Coronary artery (tissue), 2 donors: ENCODE results near the gene NUP214.
"Not testable (repeated sequence)": the region's sequence is repeated elsewhere in the genome, so short reads cannot be mapped to it uniquely, and the experiment has no call there.

Source experiments
- DNase-seq: peaks from one replicate; pipeline ENCODE4 v3.0.0-alpha.2; 2017; ENCODE audit warnings: low spot score
- H3K27ac ChIP-seq, 2 donors: fragments of 200-600 bp; sonication (generic); one replicate each; pipeline ENCODE4 v1.5.1; 2016 to 2019
- H3K4me3 ChIP-seq: fragments of 200-600 bp; sonication (generic); 2 replicates; pipeline ENCODE4 v1.5.1; 2016; ENCODE audit warnings: mild to moderate bottlenecking, moderate library complexity
- CTCF ChIP-seq: fragments of 200-600 bp; sonication (generic); IDR thresholded peaks from one replicate; pipeline ENCODE4 v1.5.1; 2019; ENCODE audit warnings: antibody characterized with exemption

NUP214 gene

GRCh38 chr9:131206495-131206894 is 81.1 kb downstream of the NUP214 start:
- Histone ChIP-seq H3K4me3 (no peak overlapping the region), H3K27ac (no peak overlapping the region)
- TF ChIP-seq CTCF, result no peak
- DNase-seq, result no peak

GRCh38 chr9:131211920-131212319 is 86.5 kb downstream of the NUP214 start:
- H3K4me3 ChIP-seq, H3K27ac ChIP-seq, DNase-seq: not testable (repeated sequence)

- Histone ChIP-seq H3K27ac (no peak overlapping the region), H3K4me3 (no peak overlapping the region)
- no peak for DNase-seq
- TF ChIP-seq CTCF, result no peak
These were observed 89.0 kb downstream of the NUP214 start for GRCh38 chr9:131214286-131214856.

GRCh38 chr9:131214876-131215275 is 89.5 kb downstream of the NUP214 start:
- Histone ChIP-seq H3K4me3 (no peak overlapping the region), H3K27ac (no peak overlapping the region)
- no peak for DNase-seq
- TF ChIP-seq CTCF, result no peak

- no peak overlapping the region for H3K4me3 ChIP-seq
- no peak for DNase-seq
- no peak for TF ChIP-seq CTCF
- H3K27ac ChIP-seq, result peak overlapping the region in 1 of 2 donors; percentile 23
These were observed 91.4 kb downstream of the NUP214 start for GRCh38 chr9:131216806-131217205.

- H3K27ac ChIP-seq, result peak overlapping the region in 1 of 2 donors; percentile 5
- H3K4me3 ChIP-seq, result no peak overlapping the region
- DNase-seq, result no peak
- no peak for TF ChIP-seq CTCF
These were observed 92.1 kb downstream of the NUP214 start for GRCh38 chr9:131217331-131218031.

- DNase-seq, result no peak
- Histone ChIP-seq H3K4me3 (no peak overlapping the region), H3K27ac (no peak overlapping the region)
- TF ChIP-seq CTCF, result no peak
These were observed 93.0 kb downstream of the NUP214 start for GRCh38 chr9:131218370-131218769.
